ENCODE measurements around the gene ZFYVE28.
"Not testable (repeated sequence)": the region's sequence is repeated elsewhere in the genome, so short reads cannot be mapped to it uniquely, and the experiment has no call there.

Gene ZFYVE28

GRCh38 chr4:2445571-2445970, 27.1 kb upstream of the ZFYVE28 start:
- no peak for DNase-seq

- DNase-seq, result no peak
Observed at GRCh38 chr4:2445130-2445529, 26.7 kb upstream of the ZFYVE28 start.

GRCh38 chr4:2443956-2444740, 25.7 kb upstream of the ZFYVE28 start:
- no peak for DNase-seq

DNA sequence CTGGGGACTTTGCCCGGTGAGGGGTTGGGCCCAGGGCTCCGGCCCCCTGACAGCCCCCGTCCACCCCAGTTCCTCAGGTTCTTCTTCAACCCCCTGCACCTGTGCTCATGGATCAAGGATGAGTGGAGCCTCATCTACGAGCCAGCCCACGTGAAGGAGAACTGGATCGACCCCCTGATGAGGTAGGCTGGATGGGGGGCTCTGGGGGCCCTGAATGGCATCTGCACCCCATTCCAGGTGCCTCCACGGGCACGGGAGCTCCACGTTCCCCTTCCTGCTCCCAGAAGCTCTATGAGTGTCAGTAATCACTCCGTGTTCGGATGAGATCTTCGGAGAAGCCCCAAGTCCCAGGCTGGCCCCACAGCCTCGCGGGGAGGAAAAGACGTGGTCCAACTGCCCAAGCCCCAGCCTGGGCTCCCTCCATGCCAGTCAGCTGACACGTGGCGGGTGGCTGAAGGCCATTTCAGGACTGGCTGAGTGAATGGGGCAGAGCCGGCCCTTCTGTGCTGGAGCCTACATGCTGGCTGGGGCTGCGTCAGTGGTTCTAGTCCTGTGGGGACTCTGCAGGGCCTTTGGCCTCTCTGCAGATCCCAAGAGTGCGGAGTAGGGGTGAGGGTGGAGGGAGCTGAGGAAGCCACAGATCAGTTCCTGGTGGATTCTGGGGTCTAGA, 24.8 kb upstream of the ZFYVE28 start:
- DNase-seq, result no peak

DNA sequence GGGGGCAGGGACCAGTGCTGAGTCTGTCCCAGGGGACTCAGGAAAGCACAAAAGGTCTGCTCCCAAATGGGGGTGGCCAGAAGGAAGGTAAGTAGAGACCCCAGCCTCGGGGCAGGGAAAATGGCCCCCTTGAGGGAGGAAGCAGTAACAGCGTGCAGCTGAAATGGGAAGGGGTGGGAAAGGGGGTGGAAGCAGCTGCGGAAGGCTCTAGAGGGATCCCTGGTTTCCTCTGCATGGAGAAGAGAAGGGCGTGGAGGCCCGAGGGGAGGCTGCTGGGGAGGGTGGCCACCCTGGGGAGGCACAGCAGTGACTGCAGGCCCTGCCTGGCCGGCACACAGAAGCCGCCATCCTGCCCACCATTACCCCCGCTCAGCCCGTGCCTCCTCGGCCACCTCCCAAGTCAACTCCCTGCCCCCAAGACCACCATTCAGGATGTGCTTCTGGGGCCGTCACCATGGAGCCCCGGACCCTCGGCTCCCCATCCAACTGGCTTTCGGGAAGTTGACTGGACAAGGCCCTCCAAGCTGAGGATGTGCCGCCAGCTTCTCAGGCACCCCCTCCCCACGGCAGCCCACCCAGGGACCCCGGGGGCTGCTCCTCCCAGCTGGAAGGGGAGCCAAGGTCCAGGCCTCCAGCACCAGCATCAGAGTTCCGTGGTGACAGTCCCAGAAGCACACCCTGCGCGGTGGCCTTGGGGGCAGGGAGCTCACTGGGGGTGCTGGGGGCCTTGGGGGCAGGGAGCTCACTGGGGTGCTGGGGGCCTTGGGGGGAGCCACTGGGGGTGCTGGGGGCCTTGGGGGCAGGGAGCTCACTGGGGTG, 23.9 kb upstream of the ZFYVE28 start:
- DNase-seq, result no peak

DNA sequence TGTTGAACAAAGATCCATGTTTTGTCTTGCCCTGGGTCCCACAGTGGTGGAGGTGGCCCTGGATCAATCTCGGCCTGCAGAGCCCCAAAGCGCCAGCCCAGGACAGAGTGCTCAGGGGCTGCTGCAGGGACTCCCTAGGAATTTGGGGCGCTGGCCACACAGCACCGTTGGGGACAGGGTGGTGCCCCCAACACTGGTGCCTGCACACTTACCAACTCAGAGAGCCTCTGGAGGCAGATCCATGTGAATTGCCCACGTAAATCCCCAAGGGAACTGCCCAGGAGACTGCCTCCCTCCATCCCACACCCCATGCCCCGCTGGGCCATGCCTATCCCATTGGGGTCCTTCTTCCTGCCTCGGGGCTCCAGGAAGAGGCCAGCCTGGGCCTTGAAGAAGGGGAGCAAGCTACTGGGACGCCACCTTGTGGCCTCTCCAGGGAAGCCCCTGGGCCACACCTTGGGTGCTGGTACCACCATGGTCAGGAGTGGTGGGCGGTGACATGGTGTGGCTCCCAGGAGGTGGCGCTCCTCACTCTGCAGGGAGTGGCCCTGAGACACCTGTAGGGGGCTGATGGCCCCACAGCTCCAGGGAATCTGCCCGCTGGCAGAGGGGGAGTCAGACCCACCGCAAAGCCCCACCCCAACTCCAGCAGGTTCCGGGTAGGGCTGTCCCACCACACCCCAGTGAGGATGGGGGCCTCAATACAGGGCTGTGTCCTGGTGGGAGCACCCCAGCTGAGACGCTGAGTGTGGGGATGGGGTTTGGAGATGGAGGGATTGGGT, 23.1 kb upstream of the ZFYVE28 start:
- peak; percentile 70 for DNase-seq

GRCh38 chr4:2438822-2439718, 20.6 kb upstream of the ZFYVE28 start:
- DNase-seq, result no peak

GRCh38 chr4:2437475-2438215, 19.2 kb upstream of the ZFYVE28 start:
- DNase-seq, result no peak

DNA sequence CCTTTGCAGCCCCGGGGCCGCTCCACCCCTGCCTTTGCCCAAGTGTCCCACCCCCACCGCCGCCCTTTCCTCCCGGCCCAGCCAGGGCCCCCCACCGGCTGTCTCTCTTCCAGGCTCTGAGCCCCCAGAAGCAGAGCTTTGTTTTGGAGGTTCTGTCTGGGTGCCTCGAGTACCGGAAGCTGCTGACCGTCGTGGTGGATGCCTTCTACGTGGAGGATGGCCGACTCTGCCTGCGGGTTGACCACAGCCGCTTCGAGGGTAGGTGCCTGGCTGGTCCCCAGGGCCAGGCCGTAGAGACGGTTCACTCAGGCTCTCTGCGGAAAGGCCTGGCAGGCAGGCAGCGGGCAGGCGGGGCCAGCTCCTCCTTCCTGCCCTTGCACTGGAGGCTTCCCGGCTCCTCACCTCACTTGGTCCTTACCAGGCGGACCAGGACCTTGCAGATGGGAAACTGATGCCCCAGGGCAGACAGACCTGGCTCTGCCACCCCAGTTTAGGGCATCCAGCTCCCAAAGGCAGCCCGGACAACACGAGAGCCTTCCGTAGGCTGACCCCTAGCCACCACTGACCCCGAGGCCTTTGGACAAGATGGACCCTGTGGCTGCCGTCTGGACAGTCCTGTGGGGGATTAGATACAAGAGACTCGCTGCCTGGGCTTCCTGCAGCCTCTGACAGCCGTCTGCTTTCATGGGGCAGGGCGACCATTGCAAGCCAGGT, 18.5 kb upstream of the ZFYVE28 start:
- DNase-seq, result no peak

DNA sequence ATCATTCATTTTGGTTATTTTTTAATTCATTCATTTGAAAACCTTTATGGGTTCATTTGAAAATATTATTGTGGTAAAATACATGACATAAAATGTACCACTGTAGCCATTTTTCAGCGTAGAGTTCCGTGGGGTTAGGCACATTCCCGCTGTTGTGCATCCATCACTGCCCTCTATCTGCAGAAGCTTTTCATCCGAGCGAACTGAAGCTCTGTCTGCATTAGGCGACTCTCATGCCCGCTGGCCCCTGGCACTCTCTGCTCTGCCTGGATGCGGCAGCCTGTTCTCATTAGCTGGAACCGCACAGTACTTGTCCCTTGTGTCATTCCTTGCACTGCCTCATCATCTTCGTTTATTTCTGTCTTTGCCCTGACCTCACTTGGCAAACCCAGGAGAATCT, 17.9 kb upstream of the ZFYVE28 start:
- no peak for DNase-seq

DNA sequence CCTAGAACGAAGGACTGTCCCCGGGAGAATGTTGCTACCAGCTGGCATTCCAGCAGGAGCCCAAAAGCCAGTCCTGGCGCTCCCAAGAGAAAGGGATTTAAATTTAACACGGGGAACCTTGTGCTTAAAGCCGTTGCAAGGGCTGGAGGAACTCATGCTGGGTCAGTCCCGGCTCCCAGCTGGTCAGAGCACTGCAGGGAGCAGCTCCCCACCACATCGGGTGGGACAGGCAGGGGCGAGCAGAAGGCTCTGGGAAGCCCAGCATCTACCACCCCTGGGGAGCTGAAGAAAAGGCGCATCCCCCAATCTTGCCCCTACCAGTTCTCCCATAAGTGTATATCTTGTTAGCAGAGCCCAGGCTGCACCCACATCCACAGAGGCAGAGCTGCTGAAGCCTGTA, 16.0 kb upstream of the ZFYVE28 start:
- DNase-seq, result no peak

- DNase-seq, result no peak
Observed at GRCh38 chr4:2433609-2434350, 15.3 kb upstream of the ZFYVE28 start.

DNA sequence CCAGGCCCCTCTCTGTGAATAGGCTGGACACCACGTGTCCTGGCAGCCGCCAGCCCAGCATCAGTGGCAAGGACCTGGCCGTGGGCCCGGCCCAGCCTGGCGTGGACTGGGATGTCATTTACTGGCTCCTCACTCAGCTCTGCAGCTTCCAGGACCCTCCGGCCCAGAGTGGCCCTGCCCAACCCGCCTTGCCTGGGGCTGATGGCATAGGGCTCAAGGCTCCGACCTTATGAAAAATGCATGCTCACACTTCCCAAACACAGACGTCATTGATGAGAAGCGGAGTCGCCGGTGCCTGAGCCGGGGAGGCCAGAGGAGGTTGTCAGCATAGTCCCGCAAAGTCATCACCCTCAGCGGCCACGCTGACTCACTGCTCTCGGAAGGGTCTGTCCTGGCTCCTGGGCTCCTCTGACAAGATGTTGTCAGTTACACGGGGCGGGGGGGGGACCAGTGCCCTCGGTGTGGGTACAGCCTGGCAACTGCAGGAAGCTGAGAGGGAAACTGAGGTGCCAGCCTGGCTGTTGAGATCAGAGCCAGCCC, 14.6 kb upstream of the ZFYVE28 start:
- DNase-seq, result no peak

DNA sequence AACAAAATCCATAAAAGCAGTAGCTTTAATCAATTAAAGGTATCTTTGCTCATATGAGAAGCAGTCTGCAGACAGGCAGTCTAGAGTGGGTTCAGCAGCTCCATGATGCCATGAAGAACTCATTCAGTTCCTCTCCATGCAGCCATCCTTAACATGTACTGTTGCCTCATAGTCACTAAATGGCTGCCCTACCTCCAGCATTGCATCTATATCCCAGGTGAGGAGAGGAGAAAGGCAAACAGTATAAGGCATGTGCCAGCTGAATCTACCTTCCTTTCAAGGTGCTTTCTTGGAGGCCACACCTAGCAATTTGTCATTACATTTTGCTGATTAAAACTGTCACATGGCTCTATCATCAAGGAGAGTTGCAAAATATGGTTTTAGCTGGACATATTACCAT, 13.6 kb upstream of the ZFYVE28 start:
- DNase-seq, result no peak

DNA sequence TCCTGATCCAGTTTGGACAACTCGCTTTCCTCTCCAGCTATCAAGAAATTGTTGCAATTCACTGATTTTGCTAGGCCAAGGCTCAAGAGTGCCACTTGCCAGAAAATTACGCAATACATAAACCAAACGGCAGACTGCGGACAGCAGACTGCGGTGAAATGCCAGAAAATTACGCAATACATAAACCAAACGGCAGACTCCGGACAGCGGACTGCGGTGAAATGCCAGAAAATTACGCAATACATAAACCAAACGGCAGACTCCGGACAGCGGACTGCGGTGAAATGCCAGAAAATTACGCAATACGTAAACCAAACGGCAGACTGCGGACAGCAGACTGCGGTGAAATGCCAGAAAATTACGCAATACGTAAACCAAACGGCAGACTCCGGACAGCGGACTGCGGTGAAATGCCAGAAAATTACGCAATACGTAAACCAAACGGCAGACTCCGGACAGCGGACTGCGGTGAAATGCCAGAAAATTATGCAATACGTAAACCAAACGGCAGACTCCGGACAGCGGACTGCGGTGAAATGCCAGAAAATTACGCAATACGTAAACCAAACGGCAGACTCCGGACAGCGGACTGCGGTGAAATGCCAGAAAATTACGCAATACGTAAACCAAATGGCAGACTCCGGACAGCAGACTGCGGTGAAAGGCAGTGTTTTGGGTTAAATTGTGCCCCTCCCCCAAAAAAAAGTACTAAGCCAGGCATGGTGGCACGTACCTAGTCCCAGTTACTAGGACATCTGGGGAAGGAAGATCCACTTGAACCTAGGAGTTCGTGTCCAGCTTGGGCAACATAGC, 11.7 kb upstream of the ZFYVE28 start:
- DNase-seq, result not testable (repeated sequence)

GRCh38 chr4:2428496-2429213, 10.2 kb upstream of the ZFYVE28 start:
- no peak for DNase-seq
